DOHH2 (cell line): ENCODE data around the gene PDE9A.

Source experiments
- H3F3A ChIP-seq: fragments of 200-600 bp; sonication (generic), shearing (Covaris generic); 2 replicates; pipeline ENCODE4 v1.6.0; 2016; ENCODE audit warnings: antibody characterized with exemption, mild to moderate bottlenecking; ENCODE audit not compliant: control insufficient read depth, insufficient read depth
- H3K27ac ChIP-seq: fragments of 200-600 bp; sonication (generic); 2 replicates; pipeline ENCODE4 v1.5.1; 2014; ENCODE audit warnings: low read depth, mild to moderate bottlenecking, low read length, moderate library complexity
- H3K27me3 ChIP-seq: fragments of 200-600 bp; sonication (generic); 2 replicates; pipeline ENCODE4 v1.6.1; 2014; ENCODE audit warnings: mild to moderate bottlenecking, low read length, mixed read lengths; ENCODE audit not compliant: control insufficient read depth
- H3K36me3 ChIP-seq: fragments of 200-600 bp; sonication (generic); 2 replicates; pipeline ENCODE4 v1.6.1; 2014; ENCODE audit warnings: mild to moderate bottlenecking, low read length, moderate library complexity, mixed read lengths; ENCODE audit not compliant: control insufficient read depth
- H3K4me1 ChIP-seq: fragments of 200-600 bp; sonication (generic); 2 replicates; pipeline ENCODE4 v1.6.1; 2014; ENCODE audit warnings: mild to moderate bottlenecking, low read length, mixed read lengths; ENCODE audit not compliant: control insufficient read depth
- H3K4me2 ChIP-seq: fragments of 200-600 bp; sonication (generic); 2 replicates; pipeline ENCODE4 v1.6.0; 2014; ENCODE audit warnings: mild to moderate bottlenecking, low read length, moderate library complexity
- H3K4me3 ChIP-seq: fragments of 200-600 bp; sonication (generic); 2 replicates; pipeline ENCODE4 v1.5.1; 2014; ENCODE audit warnings: mild to moderate bottlenecking, low read length, mixed read lengths
- H3K79me2 ChIP-seq: fragments of 200-600 bp; sonication (generic); 2 replicates; pipeline ENCODE4 v1.6.1; 2014; ENCODE audit warnings: mild to moderate bottlenecking, low read length, mixed read lengths; ENCODE audit not compliant: control insufficient read depth
- H3K9me2 ChIP-seq: fragments of 200-600 bp; sonication (generic); replicated peaks from 2 replicates; pipeline ENCODE4 v1.6.1; 2014; ENCODE audit warnings: mild to moderate bottlenecking, low read length, mixed read lengths; ENCODE audit not compliant: control insufficient read depth
- H3K9me3 ChIP-seq: fragments of 200-600 bp; sonication (generic); 2 replicates; pipeline ENCODE4 v1.6.1; 2014; ENCODE audit warnings: antibody characterized with exemption, low read length, mixed read lengths; ENCODE audit not compliant: control insufficient read depth, insufficient read depth
- H4K20me1 ChIP-seq: fragments of 200-600 bp; sonication (generic); 2 replicates; pipeline ENCODE4 v1.6.0; 2014; ENCODE audit warnings: low read depth, mild to moderate bottlenecking, antibody characterized with exemption, low read length, moderate library complexity; ENCODE audit not compliant: control insufficient read depth, insufficient read depth
- CTCF ChIP-seq: fragments of 200-600 bp; sonication (generic); IDR thresholded peaks from one replicate; pipeline ENCODE4 v1.5.1; 2014; ENCODE audit warnings: antibody characterized with exemption, mild to moderate bottlenecking, low read depth, low read length; ENCODE audit not compliant: poor library complexity, severe bottlenecking
- EZH2phosphoT487 ChIP-seq: fragments of 200-600 bp; sonication (generic); IDR thresholded peaks from 2 replicates; pipeline ENCODE4 v1.6.1; 2017; ENCODE audit warnings: borderline replicate concordance, mild to moderate bottlenecking, antibody characterized with exemption, low read length, moderate library complexity, mixed read lengths

Gene PDE9A

GRCh38 chr21:42734323-42734971 lies 81.0 kb downstream of the PDE9A start:
- Histone ChIP-seq H3K9me3 (no peaks in the 10 kb centered on the region), H3K79me2 (no peaks in the 10 kb centered on the region), H3K9me2 (no peaks in the 10 kb centered on the region), H3K4me3 (no peak overlapping the region), H3K4me1 (no peaks in the 10 kb centered on the region), H3K27ac (no peak overlapping the region), H3K27me3 (no peaks in the 10 kb centered on the region), H3F3A (no peaks in the 10 kb centered on the region), H3K4me2 (no peak overlapping the region), H3K36me3 (peaks cover 2% of the 10 kb centered on the region; the same call in 1 of the 2 replicates), H4K20me1 (no peaks in the 10 kb centered on the region)
- TF ChIP-seq CTCF (no peak), EZH2phosphoT487 (no peak)

- H3K9me3 ChIP-seq: no peaks in the 10 kb centered on the region
- no peaks in the 10 kb centered on the region for H4K20me1 ChIP-seq
- H3K36me3 ChIP-seq: peaks cover 2% of the 10 kb centered on the region; the same call in 1 of the 2 replicates
- no peak overlapping the region for H3K4me2 ChIP-seq
- H3F3A ChIP-seq: no peaks in the 10 kb centered on the region
- TF ChIP-seq CTCF: no peak
- no peak for TF ChIP-seq EZH2phosphoT487
- no peak overlapping the region for H3K4me3 ChIP-seq
- H3K27ac ChIP-seq: no peak overlapping the region
- no peaks in the 10 kb centered on the region for H3K79me2 ChIP-seq
- no peaks in the 10 kb centered on the region for H3K4me1 ChIP-seq
- no peaks in the 10 kb centered on the region for H3K27me3 ChIP-seq
- no peaks in the 10 kb centered on the region for H3K9me2 ChIP-seq
Observed at GRCh38 chr21:42735061-42735460, 81.6 kb downstream of the PDE9A start.

- H3K27me3 ChIP-seq: no peaks in the 10 kb centered on the region
- H3K4me1 ChIP-seq: no peaks in the 10 kb centered on the region
- H3K27ac ChIP-seq: no peak overlapping the region
- no peak for TF ChIP-seq EZH2phosphoT487
- no peak for TF ChIP-seq CTCF
- H3K9me3 ChIP-seq: no peaks in the 10 kb centered on the region
- H3K36me3 ChIP-seq: peaks cover 2% of the 10 kb centered on the region; the same call in 1 of the 2 replicates
- H3K4me2 ChIP-seq: no peak overlapping the region
- H3K4me3 ChIP-seq: no peak overlapping the region
- H3K79me2 ChIP-seq: no peaks in the 10 kb centered on the region
- no peaks in the 10 kb centered on the region for H3K9me2 ChIP-seq
- H4K20me1 ChIP-seq: no peaks in the 10 kb centered on the region
- no peaks in the 10 kb centered on the region for H3F3A ChIP-seq
Observed at GRCh38 chr21:42735944-42736343, 82.5 kb downstream of the PDE9A start.
